ENCODE measurements around the gene NRDE2. TPM values are rescaled to one million over a fixed set of nuclear protein-coding genes. Genes with fewer than 3 reads are reported as not detected.

NRDE2 gene, protein sequence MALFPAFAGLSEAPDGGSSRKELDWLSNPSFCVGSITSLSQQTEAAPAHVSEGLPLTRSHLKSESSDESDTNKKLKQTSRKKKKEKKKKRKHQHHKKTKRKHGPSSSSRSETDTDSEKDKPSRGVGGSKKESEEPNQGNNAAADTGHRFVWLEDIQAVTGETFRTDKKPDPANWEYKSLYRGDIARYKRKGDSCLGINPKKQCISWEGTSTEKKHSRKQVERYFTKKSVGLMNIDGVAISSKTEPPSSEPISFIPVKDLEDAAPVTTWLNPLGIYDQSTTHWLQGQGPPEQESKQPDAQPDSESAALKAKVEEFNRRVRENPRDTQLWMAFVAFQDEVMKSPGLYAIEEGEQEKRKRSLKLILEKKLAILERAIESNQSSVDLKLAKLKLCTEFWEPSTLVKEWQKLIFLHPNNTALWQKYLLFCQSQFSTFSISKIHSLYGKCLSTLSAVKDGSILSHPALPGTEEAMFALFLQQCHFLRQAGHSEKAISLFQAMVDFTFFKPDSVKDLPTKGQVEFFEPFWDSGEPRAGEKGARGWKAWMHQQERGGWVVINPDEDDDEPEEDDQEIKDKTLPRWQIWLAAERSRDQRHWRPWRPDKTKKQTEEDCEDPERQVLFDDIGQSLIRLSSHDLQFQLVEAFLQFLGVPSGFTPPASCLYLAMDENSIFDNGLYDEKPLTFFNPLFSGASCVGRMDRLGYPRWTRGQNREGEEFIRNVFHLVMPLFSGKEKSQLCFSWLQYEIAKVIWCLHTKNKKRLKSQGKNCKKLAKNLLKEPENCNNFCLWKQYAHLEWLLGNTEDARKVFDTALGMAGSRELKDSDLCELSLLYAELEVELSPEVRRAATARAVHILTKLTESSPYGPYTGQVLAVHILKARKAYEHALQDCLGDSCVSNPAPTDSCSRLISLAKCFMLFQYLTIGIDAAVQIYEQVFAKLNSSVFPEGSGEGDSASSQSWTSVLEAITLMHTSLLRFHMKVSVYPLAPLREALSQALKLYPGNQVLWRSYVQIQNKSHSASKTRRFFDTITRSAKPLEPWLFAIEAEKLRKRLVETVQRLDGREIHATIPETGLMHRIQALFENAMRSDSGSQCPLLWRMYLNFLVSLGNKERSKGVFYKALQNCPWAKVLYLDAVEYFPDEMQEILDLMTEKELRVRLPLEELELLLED
- 21.4 and 23.9 TPM in 2 replicates for total RNA-seq

DNA sequence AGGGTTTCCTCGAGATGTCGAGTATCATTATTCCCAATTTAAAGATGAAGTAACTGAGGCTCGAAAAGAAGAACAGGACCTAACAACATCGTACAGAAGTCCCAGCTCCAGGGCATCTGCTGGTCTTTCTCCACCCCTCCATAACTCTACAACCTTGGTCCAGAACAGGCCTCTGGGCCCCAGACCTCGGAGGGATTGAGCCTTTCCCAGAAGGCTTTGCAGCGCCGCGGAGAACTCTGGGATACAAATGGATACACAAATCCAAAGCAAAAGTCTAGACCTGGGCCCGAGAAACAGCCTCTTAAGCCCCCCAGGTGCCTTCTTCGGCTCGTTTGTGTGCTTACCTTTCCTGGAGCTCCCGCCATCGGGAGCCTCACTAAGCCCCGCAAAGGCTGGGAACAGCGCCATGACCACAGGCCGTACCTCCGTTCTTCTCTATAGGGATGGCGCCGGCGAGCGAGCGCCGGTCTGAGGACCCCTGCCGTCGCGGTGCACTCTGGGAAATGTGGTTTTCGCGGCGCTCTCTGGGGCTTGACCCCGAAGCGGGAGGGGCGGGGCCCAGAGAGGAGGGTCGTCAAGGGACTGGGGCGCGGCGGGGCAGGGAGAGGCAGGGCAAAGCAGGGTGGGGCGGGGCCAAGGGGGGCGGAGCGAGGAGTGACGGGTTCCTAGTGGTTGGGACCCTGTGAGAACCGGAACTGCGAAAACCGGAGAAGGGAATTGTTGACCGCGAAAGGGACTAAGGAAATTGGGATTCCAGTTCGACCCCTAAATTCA is at the start of gene NRDE2:
Gene NRDE2 (minus strand): TSS at position 445 of the 774 bp plus-strand sequence. CDS start 37 bp downstream, at position 408.
- intact Hi-C loops (cut with micrococcal nuclease): loop anchor here (1.0 kb wide), 4 partner anchors 52 to 427 kb away; partner anchors contain the start of gene PSMC1

DNA sequence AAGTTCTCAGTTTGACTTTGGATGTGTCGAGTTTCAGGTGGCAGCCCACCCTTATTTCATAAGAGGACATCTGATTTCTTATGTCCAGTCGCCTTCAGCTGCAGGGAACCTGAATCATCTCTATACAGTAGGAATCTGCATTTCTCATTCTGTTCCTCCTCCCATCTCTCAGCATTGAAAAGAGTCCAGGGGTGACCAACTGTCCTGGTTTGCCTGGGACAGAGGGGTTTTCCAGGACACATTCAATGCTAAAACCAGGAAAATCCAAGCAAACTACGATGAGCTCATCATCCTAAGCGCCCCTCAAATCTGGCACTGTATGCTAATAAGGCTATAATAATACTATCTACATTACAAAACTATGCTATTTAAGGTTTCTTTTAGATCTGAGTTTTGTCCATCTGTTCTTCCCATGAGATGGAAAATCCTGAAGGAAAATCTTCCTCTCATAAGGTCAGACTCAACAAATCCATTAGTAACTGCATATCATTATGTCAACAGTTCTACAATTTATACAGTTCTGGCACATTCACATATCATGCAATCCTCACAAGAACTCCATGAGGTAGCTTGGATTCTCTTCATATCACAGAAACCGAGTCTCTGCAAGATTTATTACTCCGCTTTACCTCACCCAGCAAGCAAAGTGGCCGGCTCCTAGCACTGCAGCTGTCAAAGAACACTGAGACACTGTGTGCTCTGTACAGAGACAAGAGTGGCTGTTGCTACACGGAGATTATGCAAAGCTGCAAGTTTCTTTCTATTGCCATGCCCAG is 49.5 kb upstream of the NRDE2 start:
- intact Hi-C loops (cut with micrococcal nuclease): loop anchor here (5.0 to 10.0 kb wide), 6 partner anchors 376 to 759 kb away; partner anchors contain the start of genes RPS6KA5 and TDP1

DNA sequence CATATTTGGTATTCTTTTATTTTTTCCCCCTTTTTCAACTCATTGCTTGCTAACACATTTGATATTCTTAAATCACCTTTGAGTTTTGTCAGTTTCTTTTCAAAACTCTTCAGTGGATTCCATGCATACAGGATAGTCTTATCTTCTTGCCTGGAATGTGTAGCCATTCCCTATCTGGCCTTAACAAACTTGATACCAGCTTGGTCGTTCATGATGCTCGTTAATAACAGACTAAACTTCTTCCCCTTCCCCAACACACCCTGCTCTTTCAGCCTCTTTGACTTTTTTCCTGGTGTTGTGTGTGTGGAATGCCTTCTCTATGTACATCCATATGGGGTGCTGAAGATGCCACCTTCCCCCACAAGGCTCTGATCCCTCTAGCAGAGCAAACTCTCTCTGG is 47.4 kb upstream of the NRDE2 start:
- intact Hi-C loops (cut with micrococcal nuclease): no loop called here

DNA sequence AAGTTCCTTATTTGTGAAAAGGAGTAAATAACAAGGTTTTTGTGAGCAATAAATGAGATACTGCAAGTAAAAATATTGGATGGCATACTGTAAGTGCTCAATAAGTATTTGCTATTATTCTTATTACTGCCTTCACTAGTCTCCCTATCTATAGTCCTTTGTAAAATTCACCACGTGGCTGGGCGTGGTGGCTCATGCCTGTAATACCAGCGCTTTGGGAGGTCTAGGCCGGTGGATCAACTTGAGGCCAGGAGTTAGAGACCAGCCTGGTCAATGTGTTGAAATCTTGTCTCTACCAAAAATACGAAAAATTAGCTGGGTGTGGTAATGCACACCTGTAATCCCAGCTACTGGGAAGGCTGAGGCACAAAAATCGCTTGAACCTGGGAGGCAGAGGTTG is 46.5 kb upstream of the NRDE2 start:
- intact Hi-C loops (cut with micrococcal nuclease): no loop called here

DNA sequence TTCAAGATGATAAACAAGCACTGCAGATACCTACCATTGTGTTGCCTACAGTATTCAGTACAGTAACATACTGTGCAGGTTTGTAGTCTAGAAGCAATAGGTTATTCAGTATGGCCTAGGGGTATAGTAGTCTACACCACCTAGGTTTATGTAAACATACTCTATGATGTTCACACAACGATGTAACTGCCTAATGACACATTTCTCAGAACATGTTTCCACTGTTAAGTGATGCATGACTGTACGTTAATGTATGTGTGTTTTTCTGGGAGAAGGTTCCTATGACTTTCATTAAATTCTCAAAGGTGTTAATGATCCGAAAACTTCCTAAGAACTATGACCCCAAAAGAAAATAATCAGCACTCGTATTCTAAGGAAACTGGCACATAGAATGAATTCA is 44.2 kb upstream of the NRDE2 start:
- intact Hi-C loops (cut with micrococcal nuclease): no loop called here

GRCh38 chr14:90374813-90375212 is 43.1 kb upstream of the NRDE2 start:
- intact Hi-C loops (cut with micrococcal nuclease): no loop called here

- intact Hi-C loops (cut with micrococcal nuclease): no loop called here
Observed at GRCh38 chr14:90373887-90374286, 42.1 kb upstream of the NRDE2 start.

DNA sequence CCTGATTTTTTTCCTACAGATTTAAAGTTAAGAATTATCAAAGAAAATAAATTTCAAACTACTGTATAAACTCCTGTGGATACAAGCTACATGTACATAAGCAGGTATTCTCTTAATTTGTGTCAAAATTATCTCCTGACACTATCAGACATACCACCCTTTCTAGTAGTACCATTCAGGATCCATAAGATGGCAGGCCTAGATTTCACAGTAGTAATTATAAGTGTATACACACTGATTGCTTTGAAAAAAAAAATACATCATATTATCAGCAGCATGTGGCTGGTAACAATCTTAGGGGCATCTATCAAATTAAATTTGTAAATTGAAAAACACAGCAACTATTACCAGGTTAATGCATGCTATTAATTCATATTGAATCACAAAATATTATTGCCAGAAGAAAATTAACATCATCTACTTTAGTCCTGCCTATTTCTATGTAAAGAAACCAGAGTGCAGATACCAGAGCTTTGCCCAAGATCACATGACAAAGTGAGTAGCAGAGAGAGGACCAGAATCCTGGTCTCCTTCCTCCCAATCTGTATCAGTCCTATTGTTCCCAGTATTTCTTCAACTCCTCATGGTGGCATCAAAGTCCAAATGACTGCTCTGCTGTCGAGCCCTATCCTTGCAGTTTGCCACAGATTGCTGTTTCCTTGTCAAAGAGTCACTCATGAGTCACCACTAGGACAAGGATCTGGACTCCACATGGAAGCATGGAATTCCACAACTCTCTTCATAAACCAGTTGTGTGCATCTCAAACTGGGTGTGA is 37.4 kb upstream of the NRDE2 start:
- intact Hi-C loops (cut with micrococcal nuclease): loop anchor here (1.0 kb wide), 1 partner anchor 150 kb away; no protein-coding TSS in a partner anchor

- intact Hi-C loops (cut with micrococcal nuclease): no loop called here
Observed at GRCh38 chr14:90362558-90362896, 30.8 kb upstream of the NRDE2 start.

DNA sequence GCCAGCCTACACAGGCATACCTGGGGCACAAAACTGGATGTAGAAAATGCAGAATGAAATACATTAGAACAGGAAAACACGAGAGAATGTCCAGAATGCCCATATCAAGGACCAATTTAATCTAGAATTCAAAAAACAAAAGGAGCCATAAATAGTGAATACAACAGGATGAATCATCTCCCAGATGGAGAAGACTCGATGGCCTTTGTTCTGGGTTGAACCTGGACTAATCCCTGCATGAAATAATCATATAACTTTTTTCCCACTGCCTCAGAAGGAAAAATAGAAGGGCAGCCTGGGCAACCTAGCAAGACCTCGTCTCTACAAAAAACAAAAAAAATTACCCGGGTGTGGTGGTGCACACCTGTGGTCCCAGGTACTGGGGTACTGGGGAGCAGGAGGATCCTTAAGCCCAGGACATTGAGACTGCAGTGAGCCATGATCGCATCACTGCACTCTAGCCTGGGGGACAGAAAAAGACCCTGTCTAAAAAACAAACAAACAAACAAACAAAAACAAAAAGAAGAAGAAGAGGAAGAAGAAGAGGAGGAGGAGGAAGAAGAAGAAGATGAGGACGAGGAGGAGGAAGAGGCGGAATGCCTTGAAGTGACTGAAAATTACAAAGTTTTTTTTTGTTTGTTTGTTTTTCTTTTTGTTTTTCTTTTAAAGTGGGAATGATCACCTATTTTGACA is 30.3 kb upstream of the NRDE2 start:
- intact Hi-C loops (cut with micrococcal nuclease): no loop called here

DNA sequence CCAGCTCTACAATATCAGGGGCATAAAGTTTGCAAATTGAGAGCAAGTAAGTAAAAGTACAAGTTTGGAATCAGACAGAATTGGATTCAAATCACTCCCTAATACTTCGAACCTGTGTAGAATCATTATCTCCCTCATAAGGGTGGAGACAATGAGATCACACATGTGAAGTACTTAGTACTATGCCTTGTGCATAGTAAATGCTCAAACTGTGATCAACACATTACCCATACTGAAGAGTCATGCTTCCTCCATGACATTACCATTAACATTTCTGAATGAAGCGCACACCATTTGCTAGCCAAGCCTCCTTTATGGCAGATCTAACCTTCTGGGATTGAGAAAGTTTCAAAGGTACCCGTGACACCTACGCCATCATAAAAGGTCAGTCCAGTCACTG is 26.6 kb upstream of the NRDE2 start:
- intact Hi-C loops (cut with micrococcal nuclease): no loop called here

DNA sequence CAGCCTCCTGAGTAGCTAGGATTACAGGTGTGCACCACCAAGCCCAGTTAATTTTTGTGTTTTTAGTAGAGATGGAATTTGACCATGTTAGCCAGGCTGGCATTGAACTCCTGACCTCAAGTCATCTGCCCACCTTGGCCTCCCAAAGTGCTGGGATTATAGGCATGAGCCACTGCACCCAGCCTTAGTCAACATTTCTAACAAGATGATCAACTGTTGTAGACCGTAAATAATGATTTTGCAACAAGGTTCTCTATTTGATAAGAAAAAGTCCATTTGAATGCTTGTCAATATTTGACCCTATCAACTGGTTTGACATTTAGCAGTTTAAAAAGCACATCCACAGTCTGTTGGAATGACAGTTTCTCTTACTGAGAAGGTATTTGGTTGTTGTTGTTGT is 25.2 kb upstream of the NRDE2 start:
- intact Hi-C loops (cut with micrococcal nuclease): no loop called here

- intact Hi-C loops (cut with micrococcal nuclease): no loop called here
Observed at GRCh38 chr14:90355540-90356518, 24.1 kb upstream of the NRDE2 start.

DNA sequence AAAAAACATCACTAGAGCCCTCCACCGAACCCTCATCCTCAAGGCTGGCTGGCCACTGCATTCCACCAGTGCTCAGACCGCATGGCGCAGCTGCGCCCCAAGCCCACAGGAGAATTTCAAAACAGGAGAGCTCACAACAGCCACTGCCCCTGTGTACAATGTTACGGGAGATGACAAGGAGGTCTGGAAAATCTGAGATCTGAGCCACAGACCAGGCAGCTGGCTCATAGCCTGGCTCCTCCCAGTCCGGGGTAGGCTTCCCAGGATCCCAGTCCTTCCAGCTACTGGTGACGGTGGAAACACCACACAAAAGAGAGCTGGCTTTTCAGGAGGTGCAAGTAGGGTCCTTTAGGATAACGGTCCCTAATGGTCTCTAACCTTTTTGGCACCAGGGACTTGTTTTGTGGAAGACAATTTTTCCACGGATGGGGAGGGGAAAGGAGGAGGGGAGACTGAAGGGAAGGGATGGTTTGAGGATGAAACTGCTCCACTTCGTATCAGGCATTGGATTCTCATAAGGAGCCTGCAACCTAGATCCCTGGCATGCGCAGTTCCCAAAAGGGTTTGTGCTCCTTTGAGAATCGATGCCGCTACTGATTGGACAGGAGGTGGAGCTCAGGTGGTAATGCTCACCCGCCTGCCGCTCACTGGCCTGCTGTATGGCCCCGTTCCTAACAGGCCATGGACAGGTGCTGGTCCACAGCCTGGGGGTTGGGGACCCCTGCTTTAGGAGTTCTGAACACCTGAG is 23.0 kb upstream of the NRDE2 start:
- intact Hi-C loops (cut with micrococcal nuclease): no loop called here

DNA sequence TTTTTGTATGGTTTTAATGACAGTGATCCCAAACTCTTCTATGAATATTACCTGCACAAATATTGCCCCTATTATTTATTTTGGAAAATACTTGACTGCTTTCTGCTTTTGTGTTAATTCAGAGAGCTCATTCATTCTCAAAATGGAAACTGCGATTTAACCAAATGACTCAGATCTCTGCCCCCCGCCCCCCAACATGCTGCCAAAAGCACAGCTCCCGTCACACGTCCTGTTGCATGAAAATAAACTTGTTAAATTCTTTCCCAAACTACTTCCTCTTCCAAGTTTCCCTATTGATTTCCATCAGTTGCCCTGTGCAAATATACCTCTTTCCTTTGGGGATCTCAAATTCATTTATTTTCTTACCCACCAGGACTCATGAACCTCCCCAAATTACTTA is 18.0 kb upstream of the NRDE2 start:
- intact Hi-C loops (cut with micrococcal nuclease): no loop called here

- intact Hi-C loops (cut with micrococcal nuclease): no loop called here
Observed at GRCh38 chr14:90348270-90348669, 16.5 kb upstream of the NRDE2 start.

GRCh38 chr14:90345239-90345557 is 13.5 kb upstream of the NRDE2 start:
- intact Hi-C loops (cut with micrococcal nuclease): no loop called here
